Measurements from ENCODE around the gene KCNIP4. TPM values are rescaled to one million over a fixed set of nuclear protein-coding genes. Genes with fewer than 3 reads are reported as not detected.

Gene KCNIP4
- polyA plus RNA-seq, 3 donors: 0.09 to 0.25 TPM; not detected in 1

- no peaks in the 10 kb centered on the region for H4K20me1 ChIP-seq (ENCODE audit: insufficient read depth, low read length)
- no peaks in the 10 kb centered on the region for H3K4me1 ChIP-seq (ENCODE audit: control insufficient read depth in 1 of 2, insufficient read depth in 2 of 2, low read length in 2 of 2)
- Mint-ChIP-seq H3K9me3 (peaks cover 0 to 5% (median 2%) of the 10 kb centered on the region in 7 donors), H3K27ac (no peak overlapping the region), H3K4me1 (no peaks in the 10 kb centered on the region), H3K4me3 (no peak overlapping the region), H3K36me3 (no peaks in the 10 kb centered on the region), H3K27me3 (ENCODE audit: low read depth in 3 of 3) (peaks cover 0 to 1% (median 0%) of the 10 kb centered on the region in 3 donors)
- no peak overlapping the region for H3K4me3 ChIP-seq (replicated peaks in 1 of 3; ENCODE audit: low read depth in 2 of 3, low read length in 3 of 3)
- H3K36me3 ChIP-seq (replicated peaks in 1 of 2; ENCODE audit: control insufficient read depth in 1 of 2, insufficient read depth in 2 of 2, low read length in 2 of 2): no peaks in the 10 kb centered on the region
- H3K27me3 ChIP-seq (ENCODE audit: control insufficient read depth in 2 of 2, insufficient read depth in 2 of 2, low read length in 2 of 2): no peaks in the 10 kb centered on the region
- intact Hi-C loops (cut with micrococcal nuclease): no loop called here
- H3K27ac ChIP-seq (ENCODE audit: low read depth in 1 of 2, low read length in 2 of 2): no peak overlapping the region
- H3K9ac ChIP-seq (ENCODE audit: insufficient read depth, low read length, poor library complexity, severe bottlenecking): no peak overlapping the region
- no peak for DNase-seq
- H2AFZ ChIP-seq (ENCODE audit: insufficient read depth, low read depth, low read length, poor library complexity, severe bottlenecking): no peak overlapping the region
- 31% methylated on average over 3 of the region's 4 CpGs for WGBS (ENCODE audit: insufficient coverage)
- TF ChIP-seq CTCF (IDR thresholded peaks at IDR 0.05): no peak
- no peak overlapping the region for H3K4me2 ChIP-seq (replicated peaks; ENCODE audit: extremely low read depth, low read length, poor library complexity, severe bottlenecking)
- H3K9me3 ChIP-seq (replicated peaks in 1 of 2; ENCODE audit: control insufficient read depth in 1 of 2, insufficient read depth in 1 of 2, low read length in 2 of 2): no peaks in the 10 kb centered on the region
- no peaks in the 10 kb centered on the region for H3K79me2 ChIP-seq (ENCODE audit: insufficient read depth, low read length)
Observed at GRCh38 chr4:20809812-20810211, 1138.8 kb downstream of the KCNIP4 start.

GRCh38 chr4:20805716-20806115 is 1142.9 kb downstream of the KCNIP4 start:
- WGBS (ENCODE audit: insufficient coverage): no CpG with 5 or more reads among the region's 1 CpG
- H3K27ac ChIP-seq (ENCODE audit: low read depth in 1 of 2, low read length in 2 of 2): no peak overlapping the region
- no peak overlapping the region for H3K27ac Mint-ChIP-seq
- H3K27me3 Mint-ChIP-seq (ENCODE audit: low read depth in 3 of 3): no peaks in the 10 kb centered on the region
- DNase-seq: no peak
- no peak overlapping the region for H3K4me3 ChIP-seq (replicated peaks in 1 of 3; ENCODE audit: low read depth in 2 of 3, low read length in 3 of 3)
- H3K9me3 Mint-ChIP-seq: peaks cover 0 to 13% (median 6%) of the 10 kb centered on the region in 7 donors
- TF ChIP-seq CTCF (IDR thresholded peaks at IDR 0.05): no peak
- no peaks in the 10 kb centered on the region for H4K20me1 ChIP-seq (ENCODE audit: insufficient read depth, low read length)
- no peak overlapping the region for H2AFZ ChIP-seq (ENCODE audit: insufficient read depth, low read depth, low read length, poor library complexity, severe bottlenecking)
- H3K9ac ChIP-seq (ENCODE audit: insufficient read depth, low read length, poor library complexity, severe bottlenecking): no peak overlapping the region
- intact Hi-C loops (cut with micrococcal nuclease): no loop called here
- no peak overlapping the region for H3K4me2 ChIP-seq (replicated peaks; ENCODE audit: extremely low read depth, low read length, poor library complexity, severe bottlenecking)
- no peaks in the 10 kb centered on the region for H3K9me3 ChIP-seq (replicated peaks in 1 of 2; ENCODE audit: control insufficient read depth in 1 of 2, insufficient read depth in 1 of 2, low read length in 2 of 2)
- no peaks in the 10 kb centered on the region for H3K36me3 ChIP-seq (replicated peaks in 1 of 2; ENCODE audit: control insufficient read depth in 1 of 2, insufficient read depth in 2 of 2, low read length in 2 of 2)
- no peak overlapping the region for H3K4me3 Mint-ChIP-seq
- H3K4me1 ChIP-seq (ENCODE audit: control insufficient read depth in 1 of 2, insufficient read depth in 2 of 2, low read length in 2 of 2): no peaks in the 10 kb centered on the region
- H3K4me1 Mint-ChIP-seq: no peaks in the 10 kb centered on the region
- H3K36me3 Mint-ChIP-seq: no peaks in the 10 kb centered on the region
- no peaks in the 10 kb centered on the region for H3K79me2 ChIP-seq (ENCODE audit: insufficient read depth, low read length)
- no peaks in the 10 kb centered on the region for H3K27me3 ChIP-seq (ENCODE audit: control insufficient read depth in 2 of 2, insufficient read depth in 2 of 2, low read length in 2 of 2)

Data from CD14-positive monocyte (primary cell).